GM06990 (cell line): ENCODE data around the gene GRIP2.

Experiments used
- DNase-seq: peaks from one replicate; pipeline ENCODE4 v3.0.0-alpha.2; 2011; ENCODE audit not compliant: insufficient read length; ENCODE audit errors: extremely low read depth
- H3K27me3 ChIP-seq: replicated peaks from 2 replicates; pipeline ENCODE4 v1.6.0; 2011; ENCODE audit warnings: low read length; ENCODE audit not compliant: control insufficient read depth, insufficient read depth
- H3K36me3 ChIP-seq: 2 replicates; pipeline ENCODE4 v1.5.1; 2011; ENCODE audit warnings: low read length; ENCODE audit not compliant: control insufficient read depth, insufficient read depth
- H3K4me3 ChIP-seq: replicated peaks from 2 replicates; pipeline ENCODE4 v1.5.1; 2011; ENCODE audit warnings: low read depth, mild to moderate bottlenecking, control low read depth, low read length
- TF ChIP-seq, protein P1 (sequence below): IDR thresholded peaks from 2 replicates; pipeline ENCODE4 v1.5.1; 2011; ENCODE audit warnings: low read length, control low read depth, mild to moderate bottlenecking, inconsistent platforms; ENCODE audit not compliant: insufficient read depth, poor library complexity, severe bottlenecking

GRIP2 gene

DNA sequence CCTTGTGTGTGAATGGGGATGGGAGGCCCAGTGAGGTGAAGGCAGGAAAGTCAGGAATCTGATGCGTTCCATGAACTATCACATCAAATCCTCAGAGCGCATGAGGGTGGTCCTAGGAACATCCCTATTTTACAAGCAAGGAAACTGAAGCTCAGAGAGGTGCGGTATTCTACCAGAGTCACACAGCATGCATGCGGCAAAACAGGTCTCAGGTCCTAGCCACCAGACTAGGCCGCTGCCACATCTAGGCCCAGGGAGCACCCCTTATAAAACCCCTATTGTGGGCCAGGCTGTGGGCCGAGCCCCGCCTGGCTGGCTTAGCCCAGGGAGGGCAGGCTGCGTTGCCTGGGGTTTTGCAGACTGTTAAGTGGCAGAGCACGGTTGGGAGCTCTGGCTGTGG lies 17.9 kb upstream of the GRIP2 start:
- DNase-seq: no peak
- TF ChIP-seq, protein P1, sequence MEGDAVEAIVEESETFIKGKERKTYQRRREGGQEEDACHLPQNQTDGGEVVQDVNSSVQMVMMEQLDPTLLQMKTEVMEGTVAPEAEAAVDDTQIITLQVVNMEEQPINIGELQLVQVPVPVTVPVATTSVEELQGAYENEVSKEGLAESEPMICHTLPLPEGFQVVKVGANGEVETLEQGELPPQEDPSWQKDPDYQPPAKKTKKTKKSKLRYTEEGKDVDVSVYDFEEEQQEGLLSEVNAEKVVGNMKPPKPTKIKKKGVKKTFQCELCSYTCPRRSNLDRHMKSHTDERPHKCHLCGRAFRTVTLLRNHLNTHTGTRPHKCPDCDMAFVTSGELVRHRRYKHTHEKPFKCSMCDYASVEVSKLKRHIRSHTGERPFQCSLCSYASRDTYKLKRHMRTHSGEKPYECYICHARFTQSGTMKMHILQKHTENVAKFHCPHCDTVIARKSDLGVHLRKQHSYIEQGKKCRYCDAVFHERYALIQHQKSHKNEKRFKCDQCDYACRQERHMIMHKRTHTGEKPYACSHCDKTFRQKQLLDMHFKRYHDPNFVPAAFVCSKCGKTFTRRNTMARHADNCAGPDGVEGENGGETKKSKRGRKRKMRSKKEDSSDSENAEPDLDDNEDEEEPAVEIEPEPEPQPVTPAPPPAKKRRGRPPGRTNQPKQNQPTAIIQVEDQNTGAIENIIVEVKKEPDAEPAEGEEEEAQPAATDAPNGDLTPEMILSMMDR: no peak
- Histone ChIP-seq H3K4me3 (no peak overlapping the region), H3K36me3 (no peaks in the 10 kb centered on the region), H3K27me3 (peaks cover 4% of the 10 kb centered on the region)

DNA sequence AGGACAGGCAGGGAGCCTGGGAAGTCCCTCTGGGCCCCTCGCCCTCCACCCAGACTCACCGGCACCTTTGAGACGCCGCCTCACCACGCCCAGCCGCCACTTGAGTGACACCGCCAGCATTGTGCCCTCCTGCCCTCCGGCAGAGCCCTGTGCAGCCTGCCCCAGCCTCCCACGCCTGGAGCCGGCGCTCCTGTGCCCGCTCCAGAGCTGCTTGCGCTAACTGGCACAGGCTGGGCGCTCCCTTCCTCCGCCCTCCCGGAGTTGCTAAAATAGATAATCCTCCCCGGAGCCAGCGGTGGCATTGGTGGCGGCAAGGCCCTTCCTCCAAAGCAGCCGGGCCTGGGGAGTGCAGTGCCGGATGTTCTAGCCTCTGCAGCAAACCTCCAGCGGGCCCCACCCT lies 15.7 kb upstream of the GRIP2 start:
- no peak overlapping the region for H3K4me3 ChIP-seq
- no peaks in the 10 kb centered on the region for H3K36me3 ChIP-seq
- TF ChIP-seq, protein P1: no peak
- H3K27me3 ChIP-seq: peaks cover 3% of the 10 kb centered on the region
- no peak for DNase-seq

DNA sequence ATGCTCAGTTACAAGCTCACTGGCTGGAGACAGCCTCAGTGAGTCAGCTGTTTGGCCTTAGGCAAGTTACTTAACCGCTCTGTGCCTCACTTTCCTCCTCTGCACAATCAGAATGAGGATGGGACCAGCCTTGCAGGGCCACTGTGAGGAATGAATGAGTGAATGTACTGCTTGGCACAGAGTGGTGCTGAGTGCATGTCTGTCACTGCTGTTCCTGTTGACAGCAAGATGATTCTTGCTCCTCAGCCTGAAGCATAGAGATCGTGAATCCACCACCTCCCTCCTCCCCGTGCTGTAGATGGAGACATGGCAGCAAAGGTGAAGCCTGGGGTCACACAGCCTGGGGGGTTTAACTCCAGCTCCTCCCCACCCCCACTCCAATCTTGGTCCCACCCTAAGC lies 14.6 kb upstream of the GRIP2 start:
- peaks cover 3% of the 10 kb centered on the region; the same call in 1 of the 2 replicates for H3K27me3 ChIP-seq
- H3K36me3 ChIP-seq: no peaks in the 10 kb centered on the region
- TF ChIP-seq, protein P1: no peak
- no peak for DNase-seq
- no peak overlapping the region for H3K4me3 ChIP-seq

DNA sequence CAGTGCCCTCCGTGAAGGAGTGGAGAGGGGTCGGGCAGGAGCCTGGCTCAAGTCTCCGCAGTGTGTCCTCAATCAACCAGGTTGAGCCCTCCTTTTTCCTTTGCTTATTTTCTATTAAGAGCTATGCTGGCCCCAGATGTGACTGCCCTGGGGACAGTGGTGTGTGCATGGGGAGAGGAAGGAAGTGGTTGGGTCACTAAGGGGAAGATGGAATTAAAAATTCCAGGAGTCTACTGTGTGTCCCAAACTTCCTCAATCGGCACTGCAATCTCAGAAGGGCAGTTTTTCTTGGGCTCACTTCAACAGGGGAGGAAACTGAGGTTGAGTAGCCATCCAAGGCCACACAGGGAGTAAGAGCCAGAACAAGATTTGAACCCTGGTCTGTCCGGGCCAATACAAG lies 13.7 kb upstream of the GRIP2 start:
- Histone ChIP-seq H3K4me3 (no peak overlapping the region), H3K36me3 (no peaks in the 10 kb centered on the region), H3K27me3 (peaks cover 3% of the 10 kb centered on the region; the same call in 1 of the 2 replicates)
- no peak for DNase-seq
- TF ChIP-seq, protein P1: no peak

DNA sequence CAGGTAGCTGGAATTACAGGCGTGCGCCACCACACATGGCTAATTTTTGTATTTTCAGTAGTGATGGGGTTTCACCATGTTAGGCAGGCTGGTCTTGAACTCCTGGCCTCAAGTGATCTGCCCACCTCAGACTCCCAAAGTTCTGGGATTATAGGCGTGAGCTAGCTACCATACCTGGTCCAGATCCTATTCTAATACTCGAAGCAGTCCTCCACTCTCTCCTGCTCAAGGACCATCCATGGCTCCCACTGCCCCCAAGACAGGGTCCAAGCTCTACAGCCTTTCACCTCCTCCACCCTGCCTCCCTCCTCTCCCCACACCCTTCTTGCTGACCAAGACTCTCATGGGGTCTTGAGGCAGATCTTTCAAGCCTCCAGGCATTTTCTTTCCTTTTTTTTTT lies 12.6 kb upstream of the GRIP2 start:
- no peak overlapping the region for H3K4me3 ChIP-seq
- TF ChIP-seq, protein P1: no peak
- H3K36me3 ChIP-seq: no peaks in the 10 kb centered on the region
- no peak for DNase-seq
- H3K27me3 ChIP-seq: peaks cover 4% of the 10 kb centered on the region; the same call in 1 of the 2 replicates

DNA sequence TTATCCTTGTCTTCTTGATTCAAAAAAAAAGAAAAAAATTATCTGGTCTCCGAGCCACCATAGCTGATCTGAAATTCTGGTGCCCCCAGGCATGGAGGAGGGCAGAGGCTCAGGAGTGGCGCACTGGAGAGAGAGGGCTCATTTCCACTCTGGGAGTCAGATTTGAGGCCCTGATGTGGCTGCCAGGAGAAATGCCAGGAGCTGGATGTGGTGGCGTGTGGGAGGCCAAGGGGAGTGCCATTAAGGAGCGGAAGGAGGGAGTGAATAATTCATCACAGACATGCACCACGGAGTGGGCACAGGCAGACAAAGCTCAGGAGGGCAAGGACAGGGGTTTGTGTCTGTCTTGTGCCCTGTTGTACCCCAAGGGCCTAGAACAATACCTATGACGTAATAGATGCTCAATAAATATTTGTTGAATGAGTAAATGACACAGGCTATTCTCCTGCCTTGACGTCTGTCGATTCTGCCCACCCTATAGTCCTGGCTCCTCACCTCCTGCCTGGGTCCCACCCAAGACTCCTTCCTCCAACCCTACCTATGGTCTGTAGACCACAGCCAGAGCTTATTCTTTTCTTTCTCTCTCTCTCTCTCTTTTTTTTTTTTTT lies 12.0 kb upstream of the GRIP2 start:
- Histone ChIP-seq H3K4me3 (no peak overlapping the region), H3K36me3 (no peaks in the 10 kb centered on the region), H3K27me3 (peaks cover 4% of the 10 kb centered on the region; the same call in 1 of the 2 replicates)
- no peak for DNase-seq
- TF ChIP-seq, protein P1: no peak
